HepG2 (cell line): ENCODE measurements around the gene ZG16B. TPM values are rescaled to one million over a fixed set of nuclear protein-coding genes. Genes with fewer than 3 reads are reported as not detected.

Experiments used
- CEBPB ChIP-seq: IDR thresholded peaks from 2 replicates; pipeline ENCODE4 v1.6.1; 2011; ENCODE audit warnings: low read depth, low read length, improper control_type of control experiment, borderline replicate concordance
- HCFC1 ChIP-seq: fragments of 150-350 bp; IDR thresholded peaks from 2 replicates; pipeline ENCODE4 v1.6.1; 2014; ENCODE audit warnings: low read depth, low read length
- MIER2 ChIP-seq: IDR thresholded peaks from 2 replicates; pipeline ENCODE4 v1.6.1; 2016; ENCODE audit warnings: missing biosample characterization, missing genetic modification reagents
- PHF5A ChIP-seq: IDR thresholded peaks from one replicate; pipeline ENCODE4 v1.6.1; 2018; ENCODE audit warnings: low read depth, missing genetic modification reagents; ENCODE audit not compliant: unreplicated experiment
- SMARCE1 ChIP-seq: fragments of 450-650 bp; IDR thresholded peaks from 2 replicates; pipeline ENCODE4 v1.6.1; 2017; ENCODE audit warnings: borderline replicate concordance
- STAT5B ChIP-seq: sonication (generic); formaldehyde crosslinking; IDR thresholded peaks from 2 replicates; pipeline ENCODE4 v1.4.0; 2020; ENCODE audit warnings: missing genetic modification reagents
- ZNF101 ChIP-seq: sonication (generic); formaldehyde crosslinking; IDR thresholded peaks from 2 replicates; pipeline ENCODE4 v1.4.0; 2020; ENCODE audit warnings: mild to moderate bottlenecking, low read depth, missing genetic modification reagents, borderline replicate concordance
- ZNF3 ChIP-seq: IDR thresholded peaks from 2 replicates; pipeline ENCODE4 v1.7.0; 2017; ENCODE audit warnings: inconsistent platforms
- ZNF382 ChIP-seq: sonication (generic); formaldehyde crosslinking; IDR thresholded peaks from 2 replicates; pipeline ENCODE4 v1.5.0; 2020; ENCODE audit warnings: missing genetic modification reagents, mild to moderate bottlenecking, borderline replicate concordance
- ZNF432 ChIP-seq: sonication (generic); formaldehyde crosslinking; IDR thresholded peaks from 2 replicates; pipeline ENCODE4 v1.5.0; 2020; ENCODE audit warnings: missing genetic modification reagents, mild to moderate bottlenecking, borderline replicate concordance
- polyA plus RNA-seq, 8 experiments: library from polyadenylated mRNA; depleted of rRNA in 3 of 8; stranded (reverse) in 7 of 8; unstranded in 1 of 8; fragments of >200 nt; fragmentation: Illumina TruSeq in 4 of 8; extraction: Trizol in 4 of 8; gene quantifications; 2 replicates each; pipeline versions ENCODE4 v1.2.1 to v1.2.3, GENCODE V29; 2011 to 2016; ENCODE audit warnings: low read depth in 4 of 8, missing spikeins in 1 of 8, mixed read lengths in 1 of 8; ENCODE audit not compliant: insufficient read depth in 1 of 8
- total RNA-seq, 5 experiments: library from RNA; depleted of rRNA; stranded (reverse); fragments of >200 nt; fragmentation: Illumina TruSeq; extraction: Trizol; gene quantifications; 2 replicates each; pipeline ENCODE4 v1.2.3, GENCODE V29; 2016; ENCODE audit warnings: low read depth in 1 of 5
- TF ChIP-seq, protein P1 (sequence below): sonication (generic); formaldehyde crosslinking; IDR thresholded peaks from 2 replicates; pipeline ENCODE4 v1.4.0; 2020; ENCODE audit warnings: missing genetic modification reagents, borderline replicate concordance
- TF ChIP-seq, protein P2 (sequence below): sonication (generic); formaldehyde crosslinking; IDR thresholded peaks from 2 replicates; pipeline ENCODE4 v1.5.0; 2020; ENCODE audit warnings: missing genetic modification reagents, mild to moderate bottlenecking, borderline replicate concordance
- TF ChIP-seq, protein P3 (sequence below): IDR thresholded peaks from 2 replicates; pipeline ENCODE4 v1.6.1; 2016; ENCODE audit warnings: low read depth, control low read depth
- TF ChIP-seq, protein P4 (sequence below), 2 experiments: sonication (generic) in 1 of 2; formaldehyde crosslinking in 1 of 2; IDR thresholded peaks; 2 replicates each; pipeline versions ENCODE4 v1.4.0 to v1.6.1; 2016 to 2020; ENCODE audit warnings: borderline replicate concordance in 1 of 2, low read depth in 1 of 2, mild to moderate bottlenecking in 1 of 2, missing genetic modification reagents in 1 of 2
- TF ChIP-seq, protein P5 (sequence below): IDR thresholded peaks from 2 replicates; pipeline ENCODE4 v1.6.1; 2016; ENCODE audit warnings: low read depth

The ZG16B gene
- total and polyA plus RNA-seq, 2 of the 13 experiments (the other 11 are each of a cell fraction or from before 2014, with no cell fraction given), result 1.5 to 11.3 TPM

DNA sequence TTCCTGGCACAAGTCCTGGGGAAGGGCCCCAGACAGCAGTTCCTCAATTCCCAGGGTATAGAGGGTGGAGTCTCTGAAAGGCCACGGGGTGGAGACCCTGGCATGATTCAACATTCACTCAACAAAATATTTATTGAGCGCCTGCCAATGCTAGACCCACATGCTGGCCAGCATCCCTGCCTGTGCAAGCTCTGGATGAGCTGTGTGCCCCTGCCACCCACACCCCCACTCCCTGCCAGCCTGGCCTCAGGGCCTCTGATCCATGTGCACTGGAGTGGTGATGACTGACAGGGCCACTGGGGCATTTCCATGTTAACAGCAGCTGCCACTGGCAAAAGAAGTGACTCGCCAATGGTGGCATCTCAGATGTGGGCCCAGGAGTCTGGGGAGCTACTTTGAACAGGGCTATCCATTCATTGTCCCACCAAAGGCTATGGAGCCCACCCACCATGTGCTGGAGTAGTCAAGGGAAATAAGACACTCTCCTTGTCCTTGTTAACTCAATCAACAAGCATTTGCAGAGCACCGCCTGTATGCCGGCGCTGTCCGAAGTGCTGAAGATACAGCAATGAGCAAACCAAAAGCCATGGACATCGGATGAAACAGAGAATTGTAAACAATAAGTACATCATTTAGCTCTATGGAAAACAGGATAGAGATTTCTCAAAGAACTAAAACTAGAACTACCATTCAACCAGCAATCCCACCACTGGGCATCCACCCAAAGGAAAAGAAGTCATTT is 30.9 kb downstream of the ZG16B start (continued):
- TF ChIP-seq, protein P1, sequence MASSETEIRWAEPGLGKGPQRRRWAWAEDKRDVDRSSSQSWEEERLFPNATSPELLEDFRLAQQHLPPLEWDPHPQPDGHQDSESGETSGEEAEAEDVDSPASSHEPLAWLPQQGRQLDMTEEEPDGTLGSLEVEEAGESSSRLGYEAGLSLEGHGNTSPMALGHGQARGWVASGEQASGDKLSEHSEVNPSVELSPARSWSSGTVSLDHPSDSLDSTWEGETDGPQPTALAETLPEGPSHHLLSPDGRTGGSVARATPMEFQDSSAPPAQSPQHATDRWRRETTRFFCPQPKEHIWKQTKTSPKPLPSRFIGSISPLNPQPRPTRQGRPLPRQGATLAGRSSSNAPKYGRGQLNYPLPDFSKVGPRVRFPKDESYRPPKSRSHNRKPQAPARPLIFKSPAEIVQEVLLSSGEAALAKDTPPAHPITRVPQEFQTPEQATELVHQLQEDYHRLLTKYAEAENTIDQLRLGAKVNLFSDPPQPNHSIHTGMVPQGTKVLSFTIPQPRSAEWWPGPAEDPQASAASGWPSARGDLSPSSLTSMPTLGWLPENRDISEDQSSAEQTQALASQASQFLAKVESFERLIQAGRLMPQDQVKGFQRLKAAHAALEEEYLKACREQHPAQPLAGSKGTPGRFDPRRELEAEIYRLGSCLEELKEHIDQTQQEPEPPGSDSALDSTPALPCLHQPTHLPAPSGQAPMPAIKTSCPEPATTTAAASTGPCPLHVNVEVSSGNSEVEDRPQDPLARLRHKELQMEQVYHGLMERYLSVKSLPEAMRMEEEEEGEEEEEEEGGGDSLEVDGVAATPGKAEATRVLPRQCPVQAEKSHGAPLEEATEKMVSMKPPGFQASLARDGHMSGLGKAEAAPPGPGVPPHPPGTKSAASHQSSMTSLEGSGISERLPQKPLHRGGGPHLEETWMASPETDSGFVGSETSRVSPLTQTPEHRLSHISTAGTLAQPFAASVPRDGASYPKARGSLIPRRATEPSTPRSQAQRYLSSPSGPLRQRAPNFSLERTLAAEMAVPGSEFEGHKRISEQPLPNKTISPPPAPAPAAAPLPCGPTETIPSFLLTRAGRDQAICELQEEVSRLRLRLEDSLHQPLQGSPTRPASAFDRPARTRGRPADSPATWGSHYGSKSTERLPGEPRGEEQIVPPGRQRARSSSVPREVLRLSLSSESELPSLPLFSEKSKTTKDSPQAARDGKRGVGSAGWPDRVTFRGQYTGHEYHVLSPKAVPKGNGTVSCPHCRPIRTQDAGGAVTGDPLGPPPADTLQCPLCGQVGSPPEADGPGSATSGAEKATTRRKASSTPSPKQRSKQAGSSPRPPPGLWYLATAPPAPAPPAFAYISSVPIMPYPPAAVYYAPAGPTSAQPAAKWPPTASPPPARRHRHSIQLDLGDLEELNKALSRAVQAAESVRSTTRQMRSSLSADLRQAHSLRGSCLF (CRISPR knock-in tag), result no peak
- no peak for TF ChIP-seq HCFC1
- TF ChIP-seq ZNF382 (CRISPR knock-in tag), result no peak
- TF ChIP-seq SMARCE1, result no peak
- TF ChIP-seq ZNF101 (CRISPR knock-in tag), result no peak
- TF ChIP-seq, protein P2, sequence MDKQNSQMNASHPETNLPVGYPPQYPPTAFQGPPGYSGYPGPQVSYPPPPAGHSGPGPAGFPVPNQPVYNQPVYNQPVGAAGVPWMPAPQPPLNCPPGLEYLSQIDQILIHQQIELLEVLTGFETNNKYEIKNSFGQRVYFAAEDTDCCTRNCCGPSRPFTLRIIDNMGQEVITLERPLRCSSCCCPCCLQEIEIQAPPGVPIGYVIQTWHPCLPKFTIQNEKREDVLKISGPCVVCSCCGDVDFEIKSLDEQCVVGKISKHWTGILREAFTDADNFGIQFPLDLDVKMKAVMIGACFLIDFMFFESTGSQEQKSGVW, result no peak
- TF ChIP-seq, protein P3, sequence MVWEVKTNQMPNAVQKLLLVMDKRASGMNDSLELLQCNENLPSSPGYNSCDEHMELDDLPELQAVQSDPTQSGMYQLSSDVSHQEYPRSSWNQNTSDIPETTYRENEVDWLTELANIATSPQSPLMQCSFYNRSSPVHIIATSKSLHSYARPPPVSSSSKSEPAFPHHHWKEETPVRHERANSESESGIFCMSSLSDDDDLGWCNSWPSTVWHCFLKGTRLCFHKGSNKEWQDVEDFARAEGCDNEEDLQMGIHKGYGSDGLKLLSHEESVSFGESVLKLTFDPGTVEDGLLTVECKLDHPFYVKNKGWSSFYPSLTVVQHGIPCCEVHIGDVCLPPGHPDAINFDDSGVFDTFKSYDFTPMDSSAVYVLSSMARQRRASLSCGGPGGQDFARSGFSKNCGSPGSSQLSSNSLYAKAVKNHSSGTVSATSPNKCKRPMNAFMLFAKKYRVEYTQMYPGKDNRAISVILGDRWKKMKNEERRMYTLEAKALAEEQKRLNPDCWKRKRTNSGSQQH (CRISPR knock-in tag), result 0 out of 2 replicates have a peak, but pooled peaks have one; percentile 45
- peak; percentile 96 for TF ChIP-seq MIER2
- TF ChIP-seq STAT5B, result no peak
- TF ChIP-seq, protein P4, sequence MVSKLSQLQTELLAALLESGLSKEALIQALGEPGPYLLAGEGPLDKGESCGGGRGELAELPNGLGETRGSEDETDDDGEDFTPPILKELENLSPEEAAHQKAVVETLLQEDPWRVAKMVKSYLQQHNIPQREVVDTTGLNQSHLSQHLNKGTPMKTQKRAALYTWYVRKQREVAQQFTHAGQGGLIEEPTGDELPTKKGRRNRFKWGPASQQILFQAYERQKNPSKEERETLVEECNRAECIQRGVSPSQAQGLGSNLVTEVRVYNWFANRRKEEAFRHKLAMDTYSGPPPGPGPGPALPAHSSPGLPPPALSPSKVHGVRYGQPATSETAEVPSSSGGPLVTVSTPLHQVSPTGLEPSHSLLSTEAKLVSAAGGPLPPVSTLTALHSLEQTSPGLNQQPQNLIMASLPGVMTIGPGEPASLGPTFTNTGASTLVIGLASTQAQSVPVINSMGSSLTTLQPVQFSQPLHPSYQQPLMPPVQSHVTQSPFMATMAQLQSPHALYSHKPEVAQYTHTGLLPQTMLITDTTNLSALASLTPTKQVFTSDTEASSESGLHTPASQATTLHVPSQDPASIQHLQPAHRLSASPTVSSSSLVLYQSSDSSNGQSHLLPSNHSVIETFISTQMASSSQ (IDR thresholded peaks at IDR 0.05; ENCODE audit: low read depth), result no peak
- TF ChIP-seq, protein P4 (CRISPR knock-in tag; IDR thresholded peaks at IDR 0.05; ENCODE audit: borderline replicate concordance), result no peak
- no peak for TF ChIP-seq ZNF432
- TF ChIP-seq ZNF3 (CRISPR knock-in tag), result peak; percentile 30; the same call in 1 of the 2 replicates
- no peak for TF ChIP-seq PHF5A (CRISPR knock-in tag)
- no peak for TF ChIP-seq CEBPB
- TF ChIP-seq, protein P5, sequence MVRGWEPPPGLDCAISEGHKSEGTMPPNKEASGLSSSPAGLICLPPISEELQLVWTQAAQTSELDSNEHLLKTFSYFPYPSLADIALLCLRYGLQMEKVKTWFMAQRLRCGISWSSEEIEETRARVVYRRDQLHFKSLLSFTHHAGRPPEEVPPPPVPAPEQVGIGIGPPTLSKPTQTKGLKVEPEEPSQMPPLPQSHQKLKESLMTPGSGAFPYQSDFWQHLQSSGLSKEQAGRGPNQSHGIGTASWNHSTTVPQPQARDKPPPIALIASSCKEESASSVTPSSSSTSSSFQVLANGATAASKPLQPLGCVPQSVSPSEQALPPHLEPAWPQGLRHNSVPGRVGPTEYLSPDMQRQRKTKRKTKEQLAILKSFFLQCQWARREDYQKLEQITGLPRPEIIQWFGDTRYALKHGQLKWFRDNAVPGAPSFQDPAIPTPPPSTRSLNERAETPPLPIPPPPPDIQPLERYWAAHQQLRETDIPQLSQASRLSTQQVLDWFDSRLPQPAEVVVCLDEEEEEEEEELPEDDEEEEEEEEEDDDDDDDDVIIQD, result no peak
